Astrocyte of the cerebellum (primary cell): ENCODE data around the gene RNF38.

Experiments used
- DNase-seq: peaks from one replicate; pipeline ENCODE4 v3.0.0-alpha.2; 2011; ENCODE audit warnings: low read depth
- H3K4me3 ChIP-seq: 2 replicates; pipeline ENCODE4 v1.5.1; 2011; ENCODE audit warnings: mild to moderate bottlenecking, low read depth, low read length, moderate library complexity
- in situ Hi-C: cut with HindIII; loops from 2 replicates; pipeline ENCODE4 v1.10.0; 2017; ENCODE audit warnings: low sequenced_read_pairs
- TF ChIP-seq, protein P1 (sequence below): IDR thresholded peaks from 2 replicates; pipeline ENCODE4 v1.5.1; 2012; ENCODE audit warnings: low read length, low read depth, moderate library complexity, mild to moderate bottlenecking; ENCODE audit errors: missing control alignments

Gene RNF38

GRCh38 chr9:36441966-36442365 is 41.9 kb upstream of the RNF38 start:
- no peak overlapping the region for H3K4me3 ChIP-seq
- TF ChIP-seq, protein P1, sequence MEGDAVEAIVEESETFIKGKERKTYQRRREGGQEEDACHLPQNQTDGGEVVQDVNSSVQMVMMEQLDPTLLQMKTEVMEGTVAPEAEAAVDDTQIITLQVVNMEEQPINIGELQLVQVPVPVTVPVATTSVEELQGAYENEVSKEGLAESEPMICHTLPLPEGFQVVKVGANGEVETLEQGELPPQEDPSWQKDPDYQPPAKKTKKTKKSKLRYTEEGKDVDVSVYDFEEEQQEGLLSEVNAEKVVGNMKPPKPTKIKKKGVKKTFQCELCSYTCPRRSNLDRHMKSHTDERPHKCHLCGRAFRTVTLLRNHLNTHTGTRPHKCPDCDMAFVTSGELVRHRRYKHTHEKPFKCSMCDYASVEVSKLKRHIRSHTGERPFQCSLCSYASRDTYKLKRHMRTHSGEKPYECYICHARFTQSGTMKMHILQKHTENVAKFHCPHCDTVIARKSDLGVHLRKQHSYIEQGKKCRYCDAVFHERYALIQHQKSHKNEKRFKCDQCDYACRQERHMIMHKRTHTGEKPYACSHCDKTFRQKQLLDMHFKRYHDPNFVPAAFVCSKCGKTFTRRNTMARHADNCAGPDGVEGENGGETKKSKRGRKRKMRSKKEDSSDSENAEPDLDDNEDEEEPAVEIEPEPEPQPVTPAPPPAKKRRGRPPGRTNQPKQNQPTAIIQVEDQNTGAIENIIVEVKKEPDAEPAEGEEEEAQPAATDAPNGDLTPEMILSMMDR = no peak
- no peak for DNase-seq
- in situ Hi-C loops = no loop called here

GRCh38 chr9:36438536-36439236 is 38.6 kb upstream of the RNF38 start:
- no peak for DNase-seq
- H3K4me3 ChIP-seq = no peak overlapping the region
- in situ Hi-C loops = no loop called here
- TF ChIP-seq, protein P1 = no peak

- TF ChIP-seq, protein P1 = no peak
- no peak overlapping the region for H3K4me3 ChIP-seq
- no peak for DNase-seq
- in situ Hi-C loops = no loop called here
Observed at GRCh38 chr9:36437790-36438189, 37.7 kb upstream of the RNF38 start.

DNA sequence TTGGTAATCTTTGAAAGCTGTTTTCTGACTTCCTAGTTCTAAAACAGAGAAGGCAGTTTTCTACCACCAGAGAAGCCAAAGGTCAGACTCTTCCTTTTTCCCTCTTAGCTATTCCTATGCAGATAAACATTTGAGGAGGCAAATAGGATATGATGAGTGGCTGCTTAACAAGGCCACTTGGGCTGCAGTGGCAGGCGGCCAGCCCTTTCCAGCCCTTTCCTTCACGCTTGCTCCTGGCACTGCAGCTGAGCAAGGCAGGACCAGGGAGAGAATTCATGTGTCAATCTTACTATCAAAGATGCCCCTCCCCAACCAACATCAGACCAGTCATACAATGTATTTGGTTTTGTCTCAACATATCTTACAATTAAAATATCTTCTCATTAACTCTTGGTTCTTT is 36.8 kb upstream of the RNF38 start:
- no peak for DNase-seq
- no peak overlapping the region for H3K4me3 ChIP-seq
- TF ChIP-seq, protein P1 = no peak
- in situ Hi-C loops = no loop called here

GRCh38 chr9:36433386-36433785 is 33.3 kb upstream of the RNF38 start:
- TF ChIP-seq, protein P1 = no peak
- H3K4me3 ChIP-seq = no peak overlapping the region
- no peak for DNase-seq
- in situ Hi-C loops = no loop called here

- in situ Hi-C loops = no loop called here
- no peak overlapping the region for H3K4me3 ChIP-seq
- DNase-seq = no peak
- TF ChIP-seq, protein P1 = no peak
Observed at GRCh38 chr9:36431078-36431477, 31.0 kb upstream of the RNF38 start.
